ENCODE results near the gene PLEKHJ1.
"Not testable (repeated sequence)": the region's sequence is repeated elsewhere in the genome, so short reads cannot be mapped to it uniquely, and the experiment has no call there.

Gene PLEKHJ1

DNA sequence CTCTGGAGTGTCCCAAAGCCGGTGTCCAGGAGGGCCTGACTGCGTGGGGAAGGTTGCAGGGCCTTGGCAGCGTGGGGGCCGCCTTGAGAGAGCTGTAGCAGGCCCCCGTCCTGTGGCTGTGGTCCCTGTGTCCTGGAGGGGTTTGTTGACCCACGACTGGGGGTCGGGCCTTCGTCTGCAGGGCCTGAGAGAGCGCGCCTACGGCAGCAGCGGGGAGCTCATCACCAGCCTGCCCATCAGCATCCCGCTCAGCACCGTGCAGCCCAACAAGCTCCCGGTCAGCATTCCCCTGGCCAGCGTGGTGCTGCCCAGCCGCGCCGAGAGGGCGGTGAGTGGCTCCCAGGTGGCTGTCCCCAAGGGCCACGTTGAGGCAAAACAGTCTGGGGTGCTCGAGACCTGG is 18.5 kb downstream of the PLEKHJ1 start:
- no peak for DNase-seq

DNA sequence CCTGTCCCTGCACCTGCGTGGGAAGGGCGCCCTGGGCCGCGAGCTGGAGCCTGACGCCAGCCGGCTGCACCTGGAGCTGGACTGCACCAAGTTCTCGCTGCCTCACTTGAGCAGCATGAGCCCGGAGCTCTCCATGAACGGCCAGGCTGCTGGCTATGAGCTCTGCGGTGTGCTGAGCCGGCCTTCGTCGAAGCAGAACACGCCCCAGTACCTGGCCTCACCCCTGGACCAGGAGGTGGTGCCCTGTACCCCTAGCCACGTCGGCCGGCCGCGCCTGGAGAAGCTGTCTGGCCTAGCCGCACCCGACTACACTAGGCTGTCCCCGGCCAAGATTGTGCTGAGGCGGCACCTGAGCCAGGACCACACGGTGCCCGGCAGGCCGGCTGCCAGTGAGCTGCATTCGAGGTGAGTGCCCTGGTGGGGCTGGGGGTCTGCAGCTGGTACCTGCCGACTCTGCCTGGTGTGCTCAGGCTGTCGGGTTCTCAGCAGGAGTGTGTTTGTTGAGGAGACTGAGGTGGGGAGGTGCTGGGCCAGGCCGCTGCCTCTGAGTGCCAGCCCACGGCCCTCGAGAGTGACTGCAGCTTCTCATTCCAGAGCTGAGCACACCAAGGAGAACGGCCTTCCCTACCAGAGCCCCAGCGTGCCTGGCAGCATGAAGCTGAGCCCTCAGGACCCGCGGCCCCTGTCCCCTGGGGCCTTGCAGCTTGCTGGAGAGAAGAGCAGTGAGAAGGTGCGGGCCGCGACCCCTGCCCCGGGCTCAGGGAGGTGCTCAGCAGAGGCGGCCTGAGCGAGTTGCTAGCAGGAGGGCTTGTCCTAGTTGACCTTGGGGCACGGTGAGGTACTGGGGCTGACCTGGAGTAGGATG is 19.5 kb downstream of the PLEKHJ1 start:
- no peak for DNase-seq

DNA sequence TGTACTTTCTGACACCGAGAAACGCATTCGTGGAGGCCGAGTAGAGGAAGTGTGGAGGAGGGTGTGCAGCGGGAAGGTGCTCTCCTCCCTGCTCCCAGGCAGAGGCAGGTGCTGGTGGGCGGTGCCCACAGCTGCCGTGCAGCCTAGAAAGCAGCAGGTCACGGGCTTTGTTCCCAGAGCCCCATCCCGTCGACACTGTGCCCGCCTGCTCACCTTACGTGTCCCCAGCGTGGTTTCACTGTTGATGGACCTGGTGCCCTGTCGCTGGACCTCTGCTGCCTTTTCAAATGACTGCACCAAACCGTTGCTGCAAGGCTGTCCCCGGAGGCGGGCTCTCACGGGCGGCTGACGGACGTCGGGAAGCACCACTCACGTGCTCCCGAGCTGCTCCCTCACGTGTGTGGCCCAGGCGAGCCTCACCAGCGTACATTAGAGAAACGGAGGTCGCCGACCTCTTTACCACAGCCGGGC is 20.8 kb downstream of the PLEKHJ1 start:
- DNase-seq = no peak

DNA sequence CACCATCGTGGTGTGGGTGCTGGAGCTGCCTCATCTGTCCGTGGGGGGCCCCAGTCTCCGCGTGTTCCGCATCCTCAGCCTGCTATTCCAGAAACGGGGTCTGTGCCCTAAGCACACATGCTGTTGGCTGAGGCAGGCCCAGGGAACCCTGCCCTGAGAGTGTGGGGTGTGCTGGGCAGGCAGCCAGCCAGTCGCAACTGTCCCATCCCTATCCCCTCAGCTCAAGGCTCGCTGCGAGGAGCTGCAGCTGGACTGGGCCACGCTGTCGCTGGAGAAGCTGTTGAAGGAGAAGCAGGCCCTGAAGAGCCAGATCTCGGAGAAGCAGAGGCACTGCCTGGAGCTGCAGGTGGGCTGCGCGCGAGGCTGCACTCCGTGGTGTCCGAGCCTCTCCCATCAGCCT is 21.9 kb downstream of the PLEKHJ1 start:
- no peak for DNase-seq

DNA sequence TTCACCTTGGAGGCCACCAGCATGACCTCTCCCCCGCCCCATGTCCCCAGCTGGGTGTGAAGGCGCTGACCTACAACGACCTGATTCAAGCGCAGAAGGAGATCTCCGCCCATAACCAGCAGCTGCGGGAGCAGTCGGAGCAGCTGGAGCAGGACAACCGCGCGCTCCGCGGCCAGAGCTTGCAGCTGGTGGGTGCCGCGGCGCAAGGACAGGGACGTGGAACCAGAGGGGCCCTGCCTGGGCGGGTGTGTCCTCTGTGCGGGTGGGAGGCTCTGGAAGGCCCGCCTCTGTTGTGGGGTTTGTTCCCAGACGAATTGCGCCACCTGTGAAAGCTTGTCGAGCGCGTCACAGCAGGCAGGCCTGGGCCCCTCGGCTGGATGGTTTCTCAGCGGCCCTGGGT is 22.3 kb downstream of the PLEKHJ1 start:
- DNase-seq = no peak

DNA sequence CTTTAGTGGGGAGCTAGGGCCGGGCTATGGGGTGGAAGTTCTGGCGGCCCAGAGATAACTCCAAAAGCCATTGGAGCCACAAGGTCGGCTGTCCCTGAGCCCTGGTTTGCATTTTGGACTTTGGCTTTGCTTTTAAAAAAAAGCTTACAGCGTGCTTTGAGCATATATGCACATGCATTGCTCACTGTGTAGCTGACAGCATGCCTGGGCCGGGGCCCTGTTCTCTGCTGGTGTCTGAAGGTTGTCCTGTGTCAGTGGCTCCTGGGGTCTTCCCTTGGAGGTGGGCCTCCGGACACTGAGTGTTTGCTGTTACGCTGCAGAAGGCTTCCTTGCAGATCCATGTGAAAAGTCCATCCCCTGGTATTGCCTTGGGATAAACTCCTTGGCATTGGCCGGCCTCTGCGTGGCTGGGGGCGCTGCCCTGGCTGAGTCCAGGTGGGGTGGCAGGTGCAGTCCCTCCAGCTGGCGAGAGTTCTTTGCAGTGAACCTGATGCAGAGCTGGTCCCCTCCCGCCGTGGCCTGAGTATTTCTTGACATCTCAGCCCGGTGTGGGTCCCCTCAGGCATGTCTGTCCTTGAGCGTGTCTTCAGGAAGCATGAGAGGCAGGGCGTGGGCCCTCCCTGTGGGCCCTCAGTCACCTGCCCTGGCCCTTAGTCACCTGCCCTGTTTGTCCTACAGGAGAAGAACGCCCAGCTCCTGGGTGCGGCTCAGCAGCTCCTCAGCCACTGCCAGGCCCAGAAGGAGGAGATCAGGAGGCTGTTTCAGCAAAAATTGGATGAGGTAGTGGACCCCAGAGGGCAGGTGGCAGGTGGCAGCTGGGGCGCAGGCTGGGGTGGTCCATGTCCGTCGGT is 23.0 kb downstream of the PLEKHJ1 start:
- DNase-seq = no peak

DNA sequence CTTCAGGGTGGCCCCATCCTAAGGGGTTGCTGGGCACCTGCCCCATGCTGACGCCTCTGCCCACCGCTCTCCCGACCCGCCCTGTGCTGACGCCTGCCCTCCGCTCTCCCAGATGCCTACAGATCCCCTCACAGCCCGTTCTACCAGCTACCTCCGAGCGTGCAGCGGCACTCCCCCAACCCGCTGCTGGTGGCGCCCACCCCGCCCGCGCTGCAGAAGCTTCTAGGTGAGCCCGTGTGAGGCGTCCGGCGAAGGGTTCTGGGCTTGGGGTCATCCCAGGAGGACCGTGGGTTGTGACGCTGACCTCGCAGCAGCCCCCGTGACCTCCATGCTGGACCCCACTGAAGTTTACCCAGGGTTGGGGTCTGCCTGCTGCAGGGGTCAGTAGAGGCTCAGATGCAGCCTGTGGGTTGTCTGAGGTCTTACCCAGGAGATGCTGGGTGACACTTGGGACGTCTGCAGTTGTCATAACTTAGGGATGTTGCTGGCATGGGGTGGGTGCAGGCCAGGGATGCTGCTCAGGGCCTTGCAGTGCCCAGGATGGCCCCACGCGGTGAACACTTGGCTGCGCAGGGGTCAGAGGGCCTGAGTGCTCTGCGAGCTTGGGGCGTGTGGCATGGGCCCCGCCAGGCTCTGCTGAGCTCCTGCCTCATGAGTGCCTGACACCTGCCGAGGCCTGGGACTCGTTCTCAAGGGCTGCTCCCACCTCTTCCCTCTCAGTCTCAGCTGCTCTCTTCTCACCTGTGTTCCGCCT is 25.0 kb downstream of the PLEKHJ1 start:
- no peak for DNase-seq

DNA sequence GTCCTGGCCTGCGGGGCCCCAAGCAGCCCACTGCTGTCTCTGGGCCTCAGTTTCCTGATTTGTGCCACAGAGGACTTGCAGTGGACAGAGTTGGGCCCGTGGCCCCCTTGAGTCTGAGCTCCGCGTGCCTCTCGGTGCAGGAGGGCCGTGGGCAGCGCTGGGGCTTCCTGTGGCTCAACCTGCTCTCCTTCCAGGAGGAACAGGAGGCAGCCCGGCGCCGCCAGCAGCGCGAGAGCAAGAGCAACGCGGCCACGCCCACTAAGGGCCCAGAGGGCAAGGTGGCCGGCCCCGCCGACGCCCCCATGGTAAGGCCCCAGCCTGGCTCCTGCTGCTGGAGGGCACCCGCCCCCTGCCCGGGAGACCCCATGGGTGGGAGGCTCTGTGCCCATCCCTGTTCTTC is 25.9 kb downstream of the PLEKHJ1 start:
- no peak for DNase-seq

DNA sequence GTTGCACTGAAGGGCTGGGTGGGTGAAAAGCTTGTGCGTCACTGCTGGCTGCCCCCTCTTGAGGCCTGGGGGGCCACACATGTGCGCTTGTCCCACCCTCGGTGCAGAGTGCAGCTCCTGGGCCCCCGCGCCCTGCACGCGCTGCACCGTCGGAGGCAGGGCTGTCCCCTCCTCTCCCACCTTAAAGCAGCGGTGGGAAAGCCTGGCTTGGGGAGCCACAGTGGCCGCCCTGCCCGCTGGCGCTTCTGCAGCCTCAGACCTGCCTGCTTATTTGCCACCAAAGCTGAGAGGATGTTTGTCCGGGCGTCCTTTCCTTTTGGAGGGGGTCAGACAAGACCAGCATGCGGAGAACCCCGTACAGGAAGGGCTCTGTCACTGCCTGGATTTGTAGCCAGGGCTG is 26.7 kb downstream of the PLEKHJ1 start:
- DNase-seq = no peak

DNA sequence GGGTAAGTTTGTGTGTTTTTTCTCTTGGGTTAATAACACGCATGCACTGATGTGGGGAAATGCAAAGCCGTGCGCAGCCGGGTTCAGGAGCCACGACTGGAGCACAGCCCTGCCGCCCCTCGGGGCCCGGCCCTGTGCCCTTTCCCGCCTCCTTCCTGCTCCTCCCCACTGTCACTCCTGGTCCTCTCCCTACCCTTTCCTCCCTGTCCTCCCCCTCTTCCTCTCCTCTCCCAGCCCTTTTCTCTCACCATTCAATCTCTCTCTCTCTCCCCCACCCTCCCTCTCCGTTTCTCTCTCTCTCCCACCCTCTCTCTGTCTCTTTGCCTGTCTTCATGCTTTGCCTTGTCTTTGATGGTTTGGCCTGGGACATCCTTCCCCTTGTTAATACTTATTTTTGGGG is 27.2 kb downstream of the PLEKHJ1 start:
- DNase-seq = no peak

DNA sequence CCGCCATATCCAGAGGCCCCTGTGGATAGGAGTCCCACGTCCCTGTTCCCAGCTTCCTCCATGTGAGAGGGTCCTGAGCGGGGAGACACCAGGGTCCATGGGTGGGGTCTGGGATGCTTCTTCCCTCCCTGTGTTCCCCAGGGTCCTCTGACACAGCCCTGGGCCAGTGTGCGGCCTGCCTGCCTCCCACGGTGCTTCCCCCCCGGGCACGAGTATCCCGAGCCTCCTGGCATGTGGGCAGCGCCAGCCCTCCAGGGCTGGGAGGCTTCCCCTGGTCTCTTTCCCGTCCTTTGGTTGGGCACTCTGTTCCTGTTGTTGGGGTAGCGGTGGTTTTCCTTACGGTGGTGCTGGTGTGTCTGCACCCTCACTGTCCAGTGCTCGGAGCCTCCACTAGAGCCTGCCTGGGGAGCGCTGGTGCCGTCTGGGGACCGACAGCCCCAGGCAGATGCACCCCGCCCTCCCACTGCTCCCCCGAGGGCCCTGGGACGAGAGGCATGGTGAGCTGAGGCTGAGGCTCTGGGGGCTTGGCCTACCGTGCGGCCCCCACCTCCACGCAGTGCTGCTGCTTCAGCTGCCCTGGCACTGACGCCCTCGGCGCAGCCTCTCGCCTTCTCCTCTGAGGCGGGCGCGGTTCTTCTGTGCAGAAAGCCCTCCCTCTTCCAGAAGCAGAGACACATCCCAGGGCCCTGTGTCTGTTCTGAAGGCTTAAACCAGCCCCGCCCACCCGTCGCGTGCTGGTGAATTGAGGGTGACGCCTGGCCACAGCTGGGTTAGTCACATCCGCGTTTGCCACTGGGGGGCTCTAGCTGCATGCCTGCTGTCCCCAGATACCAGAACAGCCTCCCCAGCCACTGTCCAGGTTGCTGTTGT is 27.9 kb downstream of the PLEKHJ1 start:
- DNase-seq = no peak

DNA sequence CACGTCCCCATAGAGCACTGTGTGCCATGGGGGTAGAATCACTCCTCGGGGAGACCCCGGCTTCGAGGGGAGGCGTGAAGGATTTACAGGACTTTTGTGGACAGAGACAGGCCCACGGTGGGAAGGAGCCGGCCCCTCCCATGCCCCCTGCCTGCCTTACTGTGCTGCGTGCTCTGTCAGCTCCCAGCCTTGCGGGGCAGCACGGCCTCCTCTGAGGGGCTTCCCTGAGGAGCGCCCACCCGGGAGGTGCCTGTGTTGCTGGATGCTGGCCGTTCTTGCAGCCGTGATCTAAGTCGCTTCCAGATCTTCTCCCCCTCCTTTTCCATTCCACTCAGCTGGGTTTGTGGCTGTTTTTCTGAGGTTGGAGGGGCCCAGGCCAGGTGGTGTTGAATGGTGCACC is 29.1 kb downstream of the PLEKHJ1 start:
- DNase-seq = no peak

DNA sequence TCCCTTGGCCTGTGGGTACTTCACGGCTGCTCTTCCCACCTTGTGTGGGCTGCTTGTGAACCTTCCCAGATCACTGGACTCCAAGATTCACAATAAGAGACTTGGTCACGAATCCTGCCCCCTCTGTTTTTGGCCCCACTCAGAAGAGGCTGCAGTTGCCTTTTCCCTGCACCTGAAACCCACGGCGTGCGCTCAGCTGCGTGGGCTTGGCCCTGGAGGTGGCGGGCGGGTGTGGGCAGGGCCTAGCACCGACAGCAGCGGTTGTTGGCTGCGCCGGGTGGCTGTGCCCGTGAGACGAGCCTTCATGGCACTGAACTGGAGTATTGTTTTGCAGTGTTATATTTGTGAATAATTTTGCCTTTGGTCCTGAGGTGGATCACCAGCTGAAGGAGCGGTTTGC is 33.8 kb downstream of the PLEKHJ1 start:
- DNase-seq = no peak

DNA sequence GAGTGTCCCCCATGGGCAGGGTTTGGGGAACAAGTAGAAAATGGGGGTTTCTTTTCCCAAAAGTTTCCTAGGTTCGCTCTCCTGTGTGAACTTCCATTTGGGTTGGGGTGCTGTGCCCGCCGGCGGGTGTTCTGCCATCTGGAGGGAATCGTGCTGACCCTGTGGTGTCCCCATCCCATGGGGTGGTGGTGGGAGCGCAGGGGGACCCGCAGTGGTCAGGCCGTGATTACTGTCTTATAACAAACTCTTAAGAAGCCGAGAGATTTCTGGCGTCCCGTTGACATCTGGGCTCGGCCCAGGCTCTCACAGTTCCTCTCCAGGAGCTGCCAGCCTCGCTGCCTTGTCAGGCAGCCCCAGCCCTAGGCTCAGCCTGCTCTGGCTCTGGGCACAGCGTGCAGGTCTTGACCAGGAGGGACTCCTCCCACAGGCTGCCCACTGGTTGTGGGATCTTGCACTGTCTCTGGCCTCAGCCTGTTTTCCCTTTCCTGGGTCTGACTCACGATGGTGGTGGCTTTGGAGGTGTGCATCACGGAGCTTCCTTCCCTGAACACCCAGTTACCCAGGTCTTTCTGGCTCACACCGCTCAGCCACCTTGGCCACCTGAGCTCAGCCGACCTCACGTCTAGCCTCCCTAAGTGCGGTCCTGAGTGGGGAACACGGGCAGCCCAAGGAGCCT is 34.5 kb downstream of the PLEKHJ1 start:
- no peak for DNase-seq

DNA sequence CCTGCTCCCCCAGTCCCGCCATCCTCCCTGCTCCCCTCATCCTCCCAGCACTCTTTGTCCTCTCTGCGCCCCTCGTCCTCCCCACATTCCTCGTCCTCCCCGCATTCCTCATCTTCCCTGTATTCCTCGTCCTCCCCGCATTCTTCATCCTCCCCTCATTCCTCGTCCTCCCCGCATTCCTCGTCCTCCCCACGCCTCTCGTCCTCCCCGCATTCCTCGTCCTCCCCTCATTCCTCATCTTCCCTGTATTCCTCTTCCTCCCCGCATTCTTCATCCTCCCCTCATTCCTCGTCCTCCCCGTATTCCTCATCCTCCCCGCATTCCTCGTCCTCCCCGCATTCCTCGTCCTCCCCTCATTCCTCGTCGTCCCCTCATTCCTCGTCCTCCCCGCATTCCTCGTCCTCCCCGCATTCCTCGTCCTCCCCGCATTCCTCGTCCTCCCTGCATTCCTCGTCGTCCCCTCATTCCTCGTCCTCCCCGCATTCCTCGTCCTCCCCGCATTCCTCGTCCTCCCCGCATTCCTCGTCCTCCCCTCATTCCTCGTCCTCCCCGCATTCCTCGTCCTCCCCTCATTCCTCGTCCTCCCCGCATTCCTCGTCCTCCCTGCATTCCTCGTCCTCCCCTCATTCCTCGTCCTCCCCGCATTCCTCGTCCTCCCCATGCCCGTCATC is 35.4 kb downstream of the PLEKHJ1 start:
- not testable (repeated sequence) for DNase-seq

DNA sequence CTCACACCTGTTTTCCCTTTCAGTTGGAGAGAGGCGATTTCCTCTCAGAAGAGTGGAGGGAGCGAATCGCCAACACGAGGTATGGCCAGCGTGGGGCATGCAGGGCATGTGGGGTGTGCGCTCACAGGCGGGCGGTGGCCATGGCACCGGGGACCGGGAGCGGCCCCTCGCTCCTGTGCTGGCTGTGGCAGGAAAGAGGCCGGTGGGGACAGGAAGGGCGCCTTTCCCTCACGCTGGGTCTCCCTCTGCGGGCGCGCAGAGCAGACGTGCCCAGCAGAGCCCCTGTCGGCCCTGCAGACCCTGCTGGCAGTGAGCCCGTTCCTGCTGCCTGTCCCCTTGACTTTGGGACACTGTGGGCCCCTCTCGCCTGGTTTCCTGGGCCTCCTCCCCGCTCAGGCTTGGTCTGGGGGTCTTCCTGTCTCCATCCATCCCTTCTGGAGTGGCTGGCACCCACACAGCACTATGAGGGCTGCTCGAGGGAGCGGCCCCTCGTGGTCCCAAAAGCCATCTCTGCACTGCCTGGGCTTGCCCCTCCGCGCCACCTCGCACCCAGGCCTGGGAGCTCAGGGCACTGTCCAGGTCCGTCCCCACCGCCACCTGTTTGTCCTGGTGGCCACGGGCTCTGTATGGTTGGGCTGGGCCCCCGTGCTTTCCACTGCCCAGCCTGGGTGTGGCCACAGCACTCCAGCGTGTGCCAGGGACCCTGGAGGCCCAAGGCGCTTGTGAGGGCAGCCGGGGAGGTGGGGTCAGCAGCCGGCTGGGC is 36.1 kb downstream of the PLEKHJ1 start:
- no peak for DNase-seq

DNA sequence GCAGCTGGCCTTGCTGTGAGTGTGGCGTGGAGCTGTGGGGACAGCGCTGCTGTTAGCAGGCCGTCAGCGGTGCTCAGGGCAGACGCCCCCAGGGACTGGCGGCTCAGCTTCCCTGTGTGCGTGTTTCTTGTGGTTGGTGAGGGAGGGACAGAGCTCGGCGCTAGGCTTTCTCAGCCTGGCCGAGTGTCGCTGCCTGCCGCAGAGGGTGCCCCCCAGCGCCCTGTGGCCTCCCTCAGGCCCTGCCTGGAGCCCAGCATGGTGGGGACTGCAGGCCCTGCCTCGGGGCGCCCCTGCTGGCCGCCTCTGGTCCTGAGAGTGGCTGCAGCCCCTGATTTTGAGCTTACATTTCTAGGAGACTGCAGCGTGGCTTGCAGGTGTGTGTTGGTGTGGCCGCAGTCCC is 36.9 kb downstream of the PLEKHJ1 start:
- DNase-seq = no peak

DNA sequence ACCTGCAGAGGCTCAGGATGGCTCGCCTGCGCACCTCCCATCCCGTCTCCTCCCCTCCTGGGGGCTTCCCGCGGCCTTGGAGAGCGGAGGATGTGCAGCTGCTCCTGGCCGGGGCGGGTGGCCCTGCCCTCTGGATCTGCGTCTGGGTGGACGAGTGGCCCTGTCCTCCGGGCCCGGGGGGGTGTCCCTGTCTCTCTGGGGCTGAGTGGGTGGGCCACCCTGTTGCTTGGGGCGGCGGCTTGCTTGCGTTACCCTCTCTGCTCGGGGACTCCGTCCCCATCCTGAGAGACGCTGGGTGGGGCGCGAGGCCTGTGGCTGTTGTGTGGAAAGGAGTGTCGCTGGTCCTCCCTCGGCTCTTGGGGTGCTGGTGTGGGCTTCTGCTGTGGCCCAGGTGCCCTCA is 37.8 kb downstream of the PLEKHJ1 start:
- DNase-seq = no peak

DNA sequence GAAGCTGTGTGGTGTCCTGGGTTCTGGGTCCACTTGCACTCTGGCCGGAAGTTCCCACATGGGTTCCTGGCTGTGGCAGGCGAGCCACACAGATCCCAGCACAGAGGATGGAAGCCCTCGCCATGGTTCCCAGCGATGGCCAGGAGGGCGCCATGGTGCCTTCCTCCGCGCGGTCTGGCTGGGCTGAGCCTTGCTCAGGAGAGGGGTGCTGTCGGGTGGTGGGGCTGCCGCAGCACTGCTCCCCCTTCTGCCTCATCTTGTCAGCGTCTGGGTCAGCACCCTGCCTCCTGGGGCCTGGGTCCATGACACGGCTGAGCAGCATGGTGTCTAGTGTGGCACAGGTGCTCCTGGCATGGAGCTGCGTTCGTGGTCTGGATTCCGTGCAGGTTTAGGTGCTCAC is 38.9 kb downstream of the PLEKHJ1 start:
- DNase-seq = no peak

DNA sequence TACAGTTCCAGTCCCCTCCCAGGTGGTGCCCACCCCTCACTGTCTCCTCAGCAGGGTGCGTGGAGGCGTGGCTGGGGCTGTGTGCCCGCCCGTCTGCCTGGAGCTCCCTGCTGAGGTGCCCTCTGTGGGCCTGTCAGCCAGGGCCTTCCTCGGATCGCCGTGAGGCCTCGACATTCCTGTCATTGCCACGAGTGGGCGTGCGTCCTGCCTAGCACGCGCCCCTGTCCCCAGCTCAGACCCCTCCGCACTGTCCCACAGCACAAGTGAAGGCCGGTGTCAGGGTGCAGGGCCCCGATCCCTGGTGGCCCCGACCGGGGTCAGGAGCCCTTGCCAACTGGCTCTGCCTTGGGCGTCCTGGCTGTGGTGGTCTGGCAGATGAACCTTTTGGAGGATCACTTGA is 40.2 kb downstream of the PLEKHJ1 start:
- no peak for DNase-seq
